ENCODE measurements around the gene NDOR1. TPM values are rescaled to one million over a fixed set of nuclear protein-coding genes. Genes with fewer than 3 reads are reported as not detected.

The NDOR1 gene
- total RNA-seq, 2 experiments from 2014 or later, result 44.7 to 45.5 TPM

DNA sequence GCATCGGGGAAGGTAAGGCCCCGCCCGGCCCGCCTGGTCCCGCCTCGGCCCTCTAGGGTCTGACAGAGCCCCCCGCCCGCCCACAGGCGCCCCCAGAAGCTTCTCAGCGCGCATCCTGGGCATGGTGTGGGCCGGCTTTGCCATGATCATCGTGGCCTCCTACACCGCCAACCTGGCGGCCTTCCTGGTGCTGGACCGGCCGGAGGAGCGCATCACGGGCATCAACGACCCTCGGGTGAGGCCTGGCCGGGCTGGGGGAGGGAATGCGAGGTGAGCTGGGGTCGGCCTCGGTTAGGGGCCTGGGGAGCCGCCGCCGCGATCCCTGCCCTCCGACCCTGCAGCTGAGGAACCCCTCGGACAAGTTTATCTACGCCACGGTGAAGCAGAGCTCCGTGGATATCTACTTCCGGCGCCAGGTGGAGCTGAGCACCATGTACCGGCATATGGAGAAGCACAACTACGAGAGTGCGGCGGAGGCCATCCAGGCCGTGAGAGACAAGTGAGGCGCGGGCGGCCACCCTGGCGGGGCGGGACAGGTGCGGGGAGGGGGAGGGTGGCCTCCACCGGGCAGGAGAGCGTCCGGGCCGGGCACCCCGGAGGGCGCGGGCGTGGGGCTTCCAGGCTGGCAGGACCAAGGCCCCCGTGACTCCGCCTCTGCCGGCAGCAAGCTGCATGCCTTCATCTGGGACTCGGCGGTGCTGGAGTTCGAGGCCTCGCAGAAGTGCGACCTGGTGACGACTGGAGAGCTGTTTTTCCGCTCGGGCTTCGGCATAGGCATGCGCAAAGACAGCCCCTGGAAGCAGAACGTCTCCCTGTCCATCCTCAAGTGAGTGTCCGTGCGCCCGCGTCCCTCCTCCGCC is 42.8 kb upstream of the NDOR1 start:
- no peak for DNase-seq
- ChIA-PET POLR2A (interaction anchor here (1.6 kb wide), 1 partner anchor 78 kb away, joined by 3 read pairs; the partner anchor contains the start of gene TUBB4B), CTCF (interaction anchor here (0.7 kb wide), 1 partner anchor 14 kb away, joined by 3 read pairs; no protein-coding TSS in a partner anchor)
- Mint-ChIP-seq H3K27me3 (ENCODE audit: low read depth) (peaks cover 31% of the 10 kb centered on the region), H3K27ac (no peak overlapping the region), H3K4me1 (ENCODE audit: low read depth) (peaks cover 16% of the 10 kb centered on the region), H3K4me3 (no peak overlapping the region), H3K36me3 (ENCODE audit: low read depth) (no peaks in the 10 kb centered on the region), H3K9me3 (ENCODE audit: insufficient read depth) (no peaks in the 10 kb centered on the region)
- ATAC-seq, result no peak

DNA sequence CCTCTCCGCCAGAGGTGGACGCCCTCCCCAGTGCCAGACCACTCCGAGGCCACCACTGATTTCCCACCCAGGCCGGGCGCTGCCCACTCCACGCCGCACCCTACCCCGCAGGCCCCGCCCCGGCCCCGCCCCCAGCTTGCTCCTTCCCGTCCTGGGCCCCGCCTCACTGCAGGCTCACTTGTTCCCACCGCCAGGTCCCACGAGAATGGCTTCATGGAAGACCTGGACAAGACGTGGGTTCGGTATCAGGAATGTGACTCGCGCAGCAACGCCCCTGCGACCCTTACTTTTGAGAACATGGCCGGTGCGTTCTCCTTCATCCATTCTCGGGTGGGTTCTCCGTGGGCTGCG is 42.2 kb upstream of the NDOR1 start:
- DNase-seq, result no peak
- no peaks in the 10 kb centered on the region for H3K9me3 Mint-ChIP-seq (ENCODE audit: insufficient read depth)
- no peak for ATAC-seq
- no peak overlapping the region for H3K27ac Mint-ChIP-seq
- ChIA-PET POLR2A (interaction anchor here (1.6 kb wide), 1 partner anchor 77 kb away, joined by 3 read pairs; the partner anchor contains the start of gene TUBB4B), CTCF (no interaction called here)
- H3K4me3 Mint-ChIP-seq, result no peak overlapping the region
- peaks cover 10% of the 10 kb centered on the region for H3K4me1 Mint-ChIP-seq (ENCODE audit: low read depth)
- peaks cover 25% of the 10 kb centered on the region for H3K27me3 Mint-ChIP-seq (ENCODE audit: low read depth)
- H3K36me3 Mint-ChIP-seq (ENCODE audit: low read depth), result no peaks in the 10 kb centered on the region

DNA sequence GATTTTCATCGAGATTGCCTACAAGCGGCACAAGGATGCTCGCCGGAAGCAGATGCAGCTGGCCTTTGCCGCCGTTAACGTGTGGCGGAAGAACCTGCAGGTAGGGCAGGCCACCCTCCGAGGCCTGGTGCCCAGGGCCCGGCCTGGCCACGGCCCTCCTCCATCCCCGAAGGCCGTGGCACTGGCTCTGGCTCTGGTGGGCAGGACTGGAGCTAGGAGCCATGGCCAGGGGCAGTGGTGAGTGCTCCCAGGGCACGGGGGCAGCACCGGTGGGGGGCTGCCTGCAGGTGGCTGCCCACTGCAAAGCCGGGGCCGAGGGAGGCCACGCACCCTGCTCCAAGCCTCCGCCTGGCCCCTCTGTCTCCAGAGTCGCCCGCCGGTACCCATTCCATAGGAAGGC is 41.7 kb upstream of the NDOR1 start:
- Mint-ChIP-seq H3K36me3 (ENCODE audit: low read depth) (no peaks in the 10 kb centered on the region), H3K27me3 (ENCODE audit: low read depth) (peaks cover 28% of the 10 kb centered on the region), H3K4me3 (no peak overlapping the region), H3K4me1 (ENCODE audit: low read depth) (peaks cover 9% of the 10 kb centered on the region), H3K9me3 (ENCODE audit: insufficient read depth) (no peaks in the 10 kb centered on the region), H3K27ac (no peak overlapping the region)
- DNase-seq (no peak), ATAC-seq (no peak)
- ChIA-PET POLR2A (interaction anchor here (1.6 kb wide), 1 partner anchor 77 kb away, joined by 3 read pairs; the partner anchor contains the start of gene TUBB4B), CTCF (no interaction called here)

DNA sequence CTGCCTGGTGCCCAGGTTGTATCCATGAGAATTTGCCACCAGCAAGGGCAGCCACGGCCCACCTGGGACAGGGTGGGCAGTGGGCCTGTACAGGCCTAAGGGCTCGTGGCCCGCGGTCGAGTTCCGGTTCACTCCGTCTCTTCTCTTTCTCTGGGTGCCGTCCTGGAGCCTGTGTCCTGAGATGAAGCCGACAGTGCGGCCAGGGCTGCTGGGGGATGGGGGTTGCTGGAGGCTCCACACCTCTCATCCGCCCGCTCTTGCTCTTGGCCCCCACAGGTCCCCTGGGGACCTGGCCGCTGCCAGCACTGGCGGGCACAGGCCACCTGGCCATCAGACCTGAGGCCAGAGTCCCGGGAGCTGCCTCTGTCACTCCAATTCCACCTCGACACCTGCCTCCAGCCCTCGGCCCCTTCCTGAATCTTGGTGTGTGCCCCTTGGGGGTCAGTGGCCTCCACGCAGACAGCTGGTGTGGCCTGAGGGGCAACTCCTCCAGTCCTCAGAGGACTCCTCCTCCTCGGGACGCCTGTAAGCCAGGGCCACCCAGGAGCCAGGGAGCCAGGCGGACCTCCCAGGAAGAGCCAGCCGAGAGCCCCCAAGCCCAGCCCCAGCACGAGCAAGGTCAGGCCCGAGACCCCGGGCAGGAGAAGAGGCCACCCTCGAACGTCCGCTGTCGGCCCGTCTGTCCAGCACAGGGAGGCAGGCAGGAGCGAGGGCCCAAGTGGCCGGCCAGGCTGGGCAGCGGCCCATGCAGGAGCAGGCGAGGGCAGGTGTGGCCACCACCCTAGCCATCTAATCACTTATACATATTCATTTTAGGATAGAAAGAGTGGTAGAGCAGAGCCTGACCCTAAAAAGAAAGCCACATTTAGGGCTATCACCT is 40.9 kb upstream of the NDOR1 start:
- no peaks in the 10 kb centered on the region for H3K9me3 Mint-ChIP-seq (ENCODE audit: insufficient read depth)
- no peaks in the 10 kb centered on the region for H3K36me3 Mint-ChIP-seq (ENCODE audit: low read depth)
- ChIA-PET CTCF (no interaction called here), POLR2A (no interaction called here)
- peaks cover 5% of the 10 kb centered on the region for H3K4me1 Mint-ChIP-seq (ENCODE audit: low read depth)
- no peak for ATAC-seq
- H3K4me3 Mint-ChIP-seq, result no peak overlapping the region
- no peak overlapping the region for H3K27ac Mint-ChIP-seq
- no peak for DNase-seq
- H3K27me3 Mint-ChIP-seq (ENCODE audit: low read depth), result peaks cover 26% of the 10 kb centered on the region

DNA sequence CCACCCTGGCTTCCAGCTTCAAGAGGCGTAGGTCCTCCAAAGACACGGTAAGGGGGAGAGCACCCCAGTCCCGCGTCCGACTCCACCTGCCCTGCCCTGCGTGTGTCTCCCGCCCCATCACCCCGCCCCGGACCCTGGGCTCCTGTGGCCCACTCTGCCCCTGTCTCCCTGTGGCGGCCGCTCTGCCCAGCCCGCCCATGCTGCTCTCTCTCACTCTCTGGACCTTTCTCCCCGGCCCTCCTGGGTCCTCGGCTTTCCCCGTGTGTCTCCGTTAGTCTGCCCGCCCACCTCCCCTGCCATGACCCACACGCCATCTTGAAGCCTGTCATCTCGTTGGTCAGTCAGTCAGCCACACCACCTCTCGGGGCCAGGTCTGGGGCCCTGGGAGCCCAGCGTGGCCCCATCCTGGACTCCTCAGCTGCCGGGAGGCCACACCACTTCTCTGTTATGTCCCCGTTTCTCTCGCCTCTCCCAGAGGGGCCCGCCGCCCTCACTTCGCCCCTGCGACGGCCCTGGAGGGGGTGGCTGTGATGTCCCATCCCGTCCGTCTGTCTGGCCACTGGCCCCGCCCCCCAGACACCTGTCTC is 40.2 kb upstream of the NDOR1 start:
- Mint-ChIP-seq H3K4me3 (no peak overlapping the region), H3K27ac (no peak overlapping the region), H3K4me1 (ENCODE audit: low read depth) (peaks cover 5% of the 10 kb centered on the region), H3K36me3 (ENCODE audit: low read depth) (no peaks in the 10 kb centered on the region), H3K27me3 (ENCODE audit: low read depth) (peaks cover 27% of the 10 kb centered on the region), H3K9me3 (ENCODE audit: insufficient read depth) (no peaks in the 10 kb centered on the region)
- POLR2A ChIA-PET, result no interaction called here
- ATAC-seq, result no peak
- DNase-seq, result no peak
- CTCF ChIA-PET, result no interaction called here

DNA sequence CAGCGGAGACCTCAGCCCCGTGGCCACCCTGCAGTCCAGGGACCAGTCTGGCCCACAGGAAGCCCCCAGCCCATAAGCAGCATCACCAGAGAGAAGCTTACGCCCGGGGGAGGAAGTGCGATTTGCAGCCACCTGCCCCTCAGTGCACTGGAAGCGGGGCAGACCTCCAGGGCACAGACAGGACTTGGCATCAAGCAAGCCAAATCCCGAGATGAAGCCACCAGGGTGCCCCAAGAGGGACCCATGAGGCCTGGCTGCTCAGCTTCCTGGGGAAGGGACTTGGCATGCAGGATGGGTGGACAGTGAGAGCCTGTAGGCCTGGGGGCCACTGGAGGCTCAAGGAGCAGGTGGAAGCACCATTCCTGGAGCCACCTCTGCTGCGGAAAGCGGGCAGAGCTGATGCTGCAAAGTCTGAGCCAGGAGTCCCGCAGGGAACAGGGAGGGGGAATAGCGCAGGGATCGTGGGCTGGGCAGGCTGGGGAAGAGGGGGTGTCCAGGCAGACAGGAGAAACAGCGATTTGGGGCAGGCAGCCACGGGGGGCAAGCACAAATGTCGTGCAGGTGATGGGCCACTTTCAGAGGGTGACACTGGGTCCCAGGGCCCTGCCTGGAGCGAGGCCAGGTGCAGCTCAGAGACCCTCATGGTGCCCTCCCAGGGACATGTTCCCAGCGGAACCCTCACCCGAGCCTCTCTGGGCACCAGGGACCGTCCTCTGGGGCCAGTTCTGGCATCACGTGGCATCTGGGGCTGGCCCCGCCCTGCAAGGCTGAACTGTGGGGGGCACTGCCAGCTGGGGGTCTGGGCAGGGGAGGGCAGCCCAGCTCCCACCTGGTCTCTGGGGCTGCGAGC is 38.9 kb upstream of the NDOR1 start:
- CTCF ChIA-PET, result no interaction called here
- peaks cover 5% of the 10 kb centered on the region for H3K4me1 Mint-ChIP-seq (ENCODE audit: low read depth)
- ATAC-seq, result no peak
- DNase-seq, result no peak
- H3K27ac Mint-ChIP-seq, result no peak overlapping the region
- H3K27me3 Mint-ChIP-seq (ENCODE audit: low read depth), result peaks cover 35% of the 10 kb centered on the region
- no peaks in the 10 kb centered on the region for H3K36me3 Mint-ChIP-seq (ENCODE audit: low read depth)
- H3K9me3 Mint-ChIP-seq (ENCODE audit: insufficient read depth), result no peaks in the 10 kb centered on the region
- no peak overlapping the region for H3K4me3 Mint-ChIP-seq
- POLR2A ChIA-PET, result no interaction called here

DNA sequence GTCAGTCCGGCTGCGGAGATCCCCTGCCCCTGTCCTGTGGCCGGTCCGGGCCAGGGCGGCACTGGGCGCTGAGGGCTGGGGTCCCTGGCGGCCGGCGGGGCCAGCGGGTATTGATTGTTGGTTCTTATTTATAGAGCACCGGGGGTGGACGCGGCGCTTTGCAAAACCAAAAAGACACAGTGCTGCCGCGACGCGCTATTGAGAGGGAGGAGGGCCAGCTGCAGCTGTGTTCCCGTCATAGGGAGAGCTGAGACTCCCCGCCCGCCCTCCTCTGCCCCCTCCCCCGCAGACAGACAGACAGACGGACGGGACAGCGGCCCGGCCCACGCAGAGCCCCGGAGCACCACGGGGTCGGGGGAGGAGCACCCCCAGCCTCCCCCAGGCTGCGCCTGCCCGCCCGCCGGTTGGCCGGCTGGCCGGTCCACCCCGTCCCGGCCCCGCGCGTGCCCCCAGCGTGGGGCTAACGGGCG is 38.2 kb upstream of the NDOR1 start:
- no peak for DNase-seq
- H3K36me3 Mint-ChIP-seq (ENCODE audit: low read depth), result no peaks in the 10 kb centered on the region
- peaks cover 37% of the 10 kb centered on the region for H3K27me3 Mint-ChIP-seq (ENCODE audit: low read depth)
- POLR2A ChIA-PET, result no interaction called here
- H3K4me3 Mint-ChIP-seq, result no peak overlapping the region
- ATAC-seq, result no peak
- CTCF ChIA-PET, result no interaction called here
- peaks cover 3% of the 10 kb centered on the region for H3K4me1 Mint-ChIP-seq (ENCODE audit: low read depth)
- H3K9me3 Mint-ChIP-seq (ENCODE audit: insufficient read depth), result no peaks in the 10 kb centered on the region
- H3K27ac Mint-ChIP-seq, result no peak overlapping the region

DNA sequence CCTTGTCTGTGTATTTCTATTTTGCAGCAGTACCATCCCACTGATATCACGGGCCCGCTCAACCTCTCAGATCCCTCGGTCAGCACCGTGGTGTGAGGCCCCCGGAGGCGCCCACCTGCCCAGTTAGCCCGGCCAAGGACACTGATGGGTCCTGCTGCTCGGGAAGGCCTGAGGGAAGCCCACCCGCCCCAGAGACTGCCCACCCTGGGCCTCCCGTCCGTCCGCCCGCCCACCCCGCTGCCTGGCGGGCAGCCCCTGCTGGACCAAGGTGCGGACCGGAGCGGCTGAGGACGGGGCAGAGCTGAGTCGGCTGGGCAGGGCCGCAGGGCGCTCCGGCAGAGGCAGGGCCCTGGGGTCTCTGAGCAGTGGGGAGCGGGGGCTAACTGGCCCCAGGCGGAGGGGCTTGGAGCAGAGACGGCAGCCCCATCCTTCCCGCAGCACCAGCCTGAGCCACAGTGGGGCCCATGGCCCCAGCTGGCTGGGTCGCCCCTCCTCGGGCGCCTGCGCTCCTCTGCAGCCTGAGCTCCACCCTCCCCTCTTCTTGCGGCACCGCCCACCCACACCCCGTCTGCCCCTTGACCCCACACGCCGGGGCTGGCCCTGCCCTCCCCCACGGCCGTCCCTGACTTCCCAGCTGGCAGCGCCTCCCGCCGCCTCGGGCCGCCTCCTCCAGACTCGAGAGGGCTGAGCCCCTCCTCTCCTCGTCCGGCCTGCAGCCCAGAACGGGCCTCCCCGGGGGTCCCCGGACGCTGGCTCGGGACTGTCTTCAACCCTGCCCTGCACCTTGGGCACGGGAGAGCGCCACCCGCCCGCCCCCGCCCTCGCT is 37.5 kb upstream of the NDOR1 start:
- H3K36me3 Mint-ChIP-seq (ENCODE audit: low read depth), result no peaks in the 10 kb centered on the region
- DNase-seq (no peak), ATAC-seq (no peak)
- H3K27ac Mint-ChIP-seq, result no peak overlapping the region
- POLR2A ChIA-PET, result interaction anchor here (0.6 kb wide), 1 partner anchor 11 kb away, joined by 3 read pairs; no protein-coding TSS in a partner anchor
- CTCF ChIA-PET, result no interaction called here
- no peak overlapping the region for H3K4me3 Mint-ChIP-seq
- H3K4me1 Mint-ChIP-seq (ENCODE audit: low read depth), result peaks cover 3% of the 10 kb centered on the region
- H3K9me3 Mint-ChIP-seq (ENCODE audit: insufficient read depth), result no peaks in the 10 kb centered on the region
- H3K27me3 Mint-ChIP-seq (ENCODE audit: low read depth), result peaks cover 37% of the 10 kb centered on the region

DNA sequence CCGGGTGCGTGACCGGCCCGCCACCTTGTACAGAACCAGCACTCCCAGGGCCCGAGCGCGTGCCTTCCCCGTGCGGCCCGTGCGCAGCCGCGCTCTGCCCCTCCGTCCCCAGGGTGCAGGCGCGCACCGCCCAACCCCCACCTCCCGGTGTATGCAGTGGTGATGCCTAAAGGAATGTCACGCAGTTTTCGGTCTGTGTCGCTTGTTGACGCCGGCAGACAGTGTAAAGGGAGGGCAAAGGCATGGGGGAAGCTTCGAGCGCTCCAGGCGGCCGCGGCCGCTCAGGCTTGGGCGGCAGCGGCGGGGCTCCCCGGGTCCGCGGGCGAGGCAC is 37.0 kb upstream of the NDOR1 start:
- H3K9me3 Mint-ChIP-seq (ENCODE audit: insufficient read depth), result no peaks in the 10 kb centered on the region
- no peak overlapping the region for H3K27ac Mint-ChIP-seq
- ATAC-seq (peak; percentile 13), DNase-seq (no peak)
- no peaks in the 10 kb centered on the region for H3K36me3 Mint-ChIP-seq (ENCODE audit: low read depth)
- POLR2A ChIA-PET, result interaction anchor here (0.6 kb wide), 1 partner anchor 12 kb away, joined by 3 read pairs; no protein-coding TSS in a partner anchor
- no peak overlapping the region for H3K4me3 Mint-ChIP-seq
- CTCF ChIA-PET, result no interaction called here
- peaks cover 41% of the 10 kb centered on the region for H3K27me3 Mint-ChIP-seq (ENCODE audit: low read depth)
- peaks cover 3% of the 10 kb centered on the region for H3K4me1 Mint-ChIP-seq (ENCODE audit: low read depth)

DNA sequence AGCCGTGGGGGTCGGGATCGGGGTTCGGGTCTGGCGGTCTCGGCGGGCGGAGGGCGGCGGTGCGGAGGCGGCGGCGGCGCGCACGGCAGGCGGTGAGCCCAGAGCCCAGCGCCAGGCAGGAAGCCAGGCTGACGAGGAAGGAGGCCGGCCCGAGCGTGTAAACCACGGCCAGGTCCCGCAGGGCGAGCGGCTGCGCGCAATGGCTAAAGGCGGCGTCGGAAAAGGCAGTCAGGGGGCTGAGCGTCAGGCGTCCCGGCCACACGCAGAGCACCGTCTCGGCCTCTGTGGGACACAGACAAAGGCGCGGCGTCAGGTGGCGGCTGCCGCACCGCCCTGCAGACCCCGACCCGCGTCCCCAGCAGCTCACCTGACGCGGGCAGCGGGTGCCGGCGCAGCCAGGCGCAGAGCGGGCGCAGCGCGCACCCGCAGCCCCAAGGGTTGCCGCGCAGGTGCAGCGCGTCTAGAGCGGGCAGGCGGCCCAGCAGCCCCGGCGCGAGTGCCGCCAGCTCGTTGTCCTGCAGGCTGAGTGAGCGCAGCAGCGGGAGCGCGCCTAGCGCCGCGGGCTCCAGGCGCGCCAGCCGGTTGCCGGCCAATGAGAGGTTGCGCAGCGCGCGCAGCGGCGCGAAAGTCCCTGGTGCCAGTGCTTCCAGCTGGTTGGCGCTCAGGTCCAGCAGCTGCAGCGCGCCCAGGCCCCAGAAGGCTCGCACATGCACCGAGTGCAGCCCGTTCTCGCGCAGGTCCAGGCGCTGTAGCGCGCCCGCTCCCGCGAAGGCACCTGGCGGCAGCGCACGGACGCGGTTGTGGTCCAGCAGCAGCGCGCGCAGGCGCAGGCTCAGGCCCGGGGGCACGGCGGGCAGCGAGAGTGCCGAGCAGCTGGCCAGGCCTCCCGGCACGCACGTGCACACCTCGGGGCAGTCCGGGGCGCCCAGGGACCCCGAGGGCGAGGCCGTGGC is 36.3 kb upstream of the NDOR1 start:
- peak; percentile 37 for ATAC-seq
- POLR2A ChIA-PET, result interaction anchor here (0.6 to 1.1 kb wide), 3 partner anchors 12 to 71 kb away, joined by 3 read pairs; partner anchors contain the start of gene TUBB4B
- H3K36me3 Mint-ChIP-seq (ENCODE audit: low read depth), result no peaks in the 10 kb centered on the region
- no peak for DNase-seq
- H3K4me1 Mint-ChIP-seq (ENCODE audit: low read depth), result peaks cover 3% of the 10 kb centered on the region
- no peaks in the 10 kb centered on the region for H3K9me3 Mint-ChIP-seq (ENCODE audit: insufficient read depth)
- peak overlapping the region; percentile 31 for H3K4me3 Mint-ChIP-seq
- no peak overlapping the region for H3K27ac Mint-ChIP-seq
- CTCF ChIA-PET, result no interaction called here
- H3K27me3 Mint-ChIP-seq (ENCODE audit: low read depth), result peaks cover 40% of the 10 kb centered on the region
